ENCODE data around the gene SEMA4B. TPM values are rescaled to one million over a fixed set of nuclear protein-coding genes. Genes with fewer than 3 reads are reported as not detected.

Gene SEMA4B
- total RNA-seq, 2 donors from 2014 or later, result 8.9 to 19.1 TPM

GRCh38 chr15:90228960-90229359 is 27.8 kb downstream of the SEMA4B start:
- H3K9me3 Mint-ChIP-seq, result no peaks in the 10 kb centered on the region
- DNase-seq (ENCODE audit: low spot score in 2 of 2) (no peak), ATAC-seq (no peak)
- H3K36me3 Mint-ChIP-seq, result peaks cover 21 to 31% of the 10 kb centered on the region in 2 donors
- peak overlapping the region; percentile 36 to 85 for H3K27ac Mint-ChIP-seq

GRCh38 chr15:90230071-90230494 is 29.0 kb downstream of the SEMA4B start:
- no peaks in the 10 kb centered on the region for H3K9me3 Mint-ChIP-seq
- DNase-seq (ENCODE audit: low spot score in 2 of 2), result no peak
- peak overlapping the region; percentile 85 to 99 for H3K27ac Mint-ChIP-seq
- peaks cover 26 to 34% of the 10 kb centered on the region in 2 donors for H3K36me3 Mint-ChIP-seq
- no peak for ATAC-seq

DNA sequence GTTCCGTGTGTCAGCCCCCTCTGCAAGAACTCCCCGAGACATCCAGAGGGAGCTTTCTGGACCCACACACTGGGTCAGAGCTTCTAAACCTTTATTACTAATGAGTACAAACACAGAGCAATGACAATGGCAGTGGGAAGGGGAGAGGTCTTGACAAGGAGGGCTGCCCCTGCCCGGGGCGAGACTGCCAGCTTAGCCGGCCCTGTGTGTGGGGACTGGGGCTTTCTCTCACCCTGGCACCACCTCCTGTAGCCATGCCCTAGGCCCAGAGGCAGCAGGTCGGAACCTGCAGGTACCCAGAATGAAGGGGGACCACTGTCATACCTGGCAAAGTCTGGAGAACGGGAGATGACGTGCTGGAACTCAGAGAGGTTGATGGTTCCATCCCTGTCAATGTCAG is 29.5 kb downstream of the SEMA4B start:
- no peak for ATAC-seq
- no peaks in the 10 kb centered on the region for H3K9me3 Mint-ChIP-seq

DNA sequence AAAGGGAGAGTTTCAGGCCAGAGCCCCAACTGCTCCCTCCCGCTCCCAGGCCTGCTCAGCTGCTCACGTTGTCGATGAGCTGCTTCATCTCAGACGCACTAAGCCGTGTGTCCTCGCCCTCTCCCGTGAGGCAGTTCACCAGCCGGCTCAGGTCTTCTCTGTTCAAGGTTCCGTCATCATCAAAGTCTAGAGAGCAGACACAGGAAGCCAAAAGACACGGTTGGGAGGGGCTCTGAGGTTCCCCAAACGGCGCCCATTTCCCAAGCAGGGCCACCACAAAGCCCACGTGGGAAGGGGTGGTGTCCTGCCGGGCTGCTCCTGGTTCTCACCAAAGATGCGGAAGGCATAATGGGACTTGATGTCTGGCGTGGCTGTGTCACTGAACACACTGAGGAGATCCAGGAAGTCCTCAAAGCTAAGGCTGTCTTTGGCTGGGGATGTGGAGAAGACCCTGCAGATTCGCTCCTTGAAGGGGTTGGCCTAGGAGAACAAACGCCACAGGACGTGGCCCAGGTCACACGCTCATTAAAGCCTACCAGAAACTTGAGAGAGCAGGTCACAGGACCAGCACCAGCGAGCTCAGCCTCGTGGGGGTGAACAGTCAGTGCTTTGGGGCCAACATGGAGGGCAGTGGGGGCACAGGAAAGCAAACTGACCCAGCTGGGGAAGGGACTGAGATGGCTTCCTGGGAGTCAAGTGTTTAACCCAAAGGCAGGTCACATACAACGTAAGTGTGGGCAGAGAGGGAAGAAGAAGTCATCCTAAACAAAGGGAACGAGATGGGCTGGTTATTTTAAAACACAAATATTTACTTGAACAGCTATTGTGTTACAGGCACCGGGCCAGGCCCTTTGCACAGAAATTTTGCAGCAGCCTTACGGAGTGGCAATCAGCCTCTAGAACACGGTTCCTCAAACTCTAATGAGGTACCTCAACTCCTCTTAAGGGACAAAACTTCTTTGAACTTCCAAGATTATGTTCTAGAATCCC is 30.2 kb downstream of the SEMA4B start:
- Mint-ChIP-seq H3K36me3 (peaks cover 29 to 36% of the 10 kb centered on the region in 2 donors), H3K9me3 (no peaks in the 10 kb centered on the region), H3K27ac (peak overlapping the region; percentile 85 to 99)
- DNase-seq (ENCODE audit: low spot score in 2 of 2) (peak; percentile 57 to 84), ATAC-seq (peak; percentile 44 to 59)

More for the DNA sequence above, 29.5 kb downstream of the SEMA4B start:
- Mint-ChIP-seq H3K36me3 (peaks cover 29 to 36% of the 10 kb centered on the region in 2 donors), H3K27ac (peak overlapping the region; percentile 85 to 99)
- DNase-seq (ENCODE audit: low spot score in 2 of 2), result no peak

DNA sequence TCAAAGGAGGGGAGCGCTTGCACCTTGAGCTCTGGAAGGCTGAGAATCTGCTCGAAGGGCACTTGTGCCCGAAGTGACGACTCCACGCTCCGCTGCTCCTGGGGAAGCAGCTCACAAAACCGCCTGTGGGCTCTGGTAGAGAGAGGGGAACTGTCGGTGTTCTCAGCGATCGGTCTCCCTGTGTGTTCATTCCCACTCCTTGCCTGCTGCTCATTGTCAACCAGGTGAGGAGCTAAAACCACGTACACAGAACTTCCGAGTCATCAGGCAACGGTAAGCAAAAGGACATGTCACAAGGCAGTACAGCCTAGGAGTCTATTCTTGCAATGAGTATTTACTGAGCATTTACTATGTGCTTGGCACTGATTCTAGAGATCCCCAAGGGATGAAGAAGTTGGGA is 31.1 kb downstream of the SEMA4B start:
- ATAC-seq, result no peak
- H3K27ac Mint-ChIP-seq, result peak overlapping the region; percentile 76 to 85
- no peak for DNase-seq (ENCODE audit: low spot score in 2 of 2)
- H3K36me3 Mint-ChIP-seq, result peaks cover 29 to 36% of the 10 kb centered on the region in 2 donors
- no peaks in the 10 kb centered on the region for H3K9me3 Mint-ChIP-seq

DNA sequence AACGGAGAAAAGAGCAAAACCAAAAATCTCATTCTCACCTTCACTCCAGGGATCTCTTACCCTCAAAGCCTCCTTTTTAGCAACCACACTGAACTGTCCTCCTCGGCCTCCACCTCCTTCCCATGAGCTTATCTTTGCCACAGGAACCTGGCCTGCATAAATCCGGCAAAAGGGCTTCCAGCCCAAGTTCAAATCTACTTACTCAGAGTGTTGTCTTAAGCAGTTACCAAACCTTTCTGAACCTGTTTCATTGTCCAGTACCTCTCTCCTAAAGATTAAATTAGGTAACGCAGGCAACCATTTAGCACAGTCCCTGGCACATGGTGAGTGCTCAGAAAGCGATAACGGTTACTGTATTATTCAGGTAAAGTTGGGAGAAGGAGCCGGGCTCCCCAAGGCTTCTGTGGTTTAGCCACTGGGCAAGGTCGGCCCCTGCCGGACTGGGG is 31.8 kb downstream of the SEMA4B start:
- DNase-seq (ENCODE audit: low spot score in 2 of 2), result no peak
- H3K27ac Mint-ChIP-seq, result peak overlapping the region; percentile 76 to 85
- H3K36me3 Mint-ChIP-seq, result peaks cover 29 to 36% of the 10 kb centered on the region in 2 donors
- no peaks in the 10 kb centered on the region for H3K9me3 Mint-ChIP-seq
- no peak for ATAC-seq

GRCh38 chr15:90233387-90234095 is 32.4 kb downstream of the SEMA4B start, which contains the start of gene CIB1:
CIB1 (minus strand) TSS chr15:90233941; CDS start chr15:90233885, 56 bp downstream.
- DNase-seq (ENCODE audit: low spot score in 2 of 2), result peak; percentile 97 to 98
- peaks cover 29 to 36% of the 10 kb centered on the region in 2 donors for H3K36me3 Mint-ChIP-seq
- H3K9me3 Mint-ChIP-seq, result no peaks in the 10 kb centered on the region
- H3K27ac Mint-ChIP-seq, result peak within 1 kb of the TSS; percentile 85 to 95
- peak; percentile 87 to 91 for ATAC-seq

DNA sequence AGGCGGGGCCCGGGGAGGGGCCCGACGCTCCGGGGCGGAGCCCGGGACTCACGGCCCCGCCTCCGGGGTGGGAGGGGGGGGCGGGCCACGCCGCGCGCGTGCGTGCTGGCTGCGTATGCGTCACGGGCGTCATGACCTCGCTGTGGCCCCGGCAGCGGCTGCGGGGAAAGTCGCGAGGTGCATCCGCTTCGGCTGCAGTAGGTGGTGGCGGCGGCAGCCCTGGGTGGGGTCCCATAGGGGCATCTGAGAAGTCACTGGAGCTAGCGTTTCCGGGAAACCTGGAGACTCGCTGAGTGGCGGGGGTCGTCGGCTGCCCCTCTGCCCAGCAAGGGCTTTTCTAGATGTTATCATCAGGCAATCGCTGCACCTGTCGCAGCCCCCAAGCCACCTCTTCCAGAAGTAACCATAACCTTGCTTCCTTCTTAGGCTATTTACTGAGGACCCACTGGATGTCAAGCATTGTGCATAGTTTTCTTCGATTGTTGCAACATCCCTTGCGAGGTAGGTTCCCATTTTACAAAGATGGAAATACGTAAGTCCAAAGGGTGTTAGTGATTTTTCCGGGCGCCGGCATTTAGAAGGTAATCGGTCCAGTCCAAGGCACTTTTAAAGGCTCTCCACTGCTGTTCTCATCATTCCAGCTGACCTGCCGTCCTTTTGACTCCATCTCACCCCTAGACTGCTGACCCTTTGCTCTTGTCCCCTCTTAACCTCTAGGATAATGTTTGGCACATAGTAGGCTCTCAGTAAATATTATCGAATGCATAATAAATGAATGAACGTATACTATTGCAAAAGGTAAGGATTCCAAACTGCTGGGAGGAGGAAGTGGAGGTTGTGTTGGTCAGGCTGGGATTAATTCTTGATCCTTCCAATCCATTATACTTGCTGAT is 33.2 kb downstream of the SEMA4B start, which contains the start of gene GDPGP1:
GDPGP1 (plus strand) TSS at position 114 of the 893 bp plus-strand sequence. CDS start 6,700 bp downstream, outside the sequence.
- ATAC-seq (peak in 1 of 2 donors; percentile 68), DNase-seq (ENCODE audit: low spot score in 2 of 2) (no peak)
- Mint-ChIP-seq H3K36me3 (peaks cover 29 to 36% of the 10 kb centered on the region in 2 donors), H3K9me3 (no peaks in the 10 kb centered on the region), H3K27ac (peak within 1 kb of the TSS; percentile 85 to 95)

GRCh38 chr15:90239371-90239770 is 38.2 kb downstream of the SEMA4B start:
- Mint-ChIP-seq H3K27ac (peak overlapping the region in 1 of 2 donors; percentile 16), H3K9me3 (no peaks in the 10 kb centered on the region), H3K36me3 (peaks cover 5 to 8% of the 10 kb centered on the region in 2 donors)
- DNase-seq (ENCODE audit: low spot score in 2 of 2) (no peak), ATAC-seq (no peak)

DNA sequence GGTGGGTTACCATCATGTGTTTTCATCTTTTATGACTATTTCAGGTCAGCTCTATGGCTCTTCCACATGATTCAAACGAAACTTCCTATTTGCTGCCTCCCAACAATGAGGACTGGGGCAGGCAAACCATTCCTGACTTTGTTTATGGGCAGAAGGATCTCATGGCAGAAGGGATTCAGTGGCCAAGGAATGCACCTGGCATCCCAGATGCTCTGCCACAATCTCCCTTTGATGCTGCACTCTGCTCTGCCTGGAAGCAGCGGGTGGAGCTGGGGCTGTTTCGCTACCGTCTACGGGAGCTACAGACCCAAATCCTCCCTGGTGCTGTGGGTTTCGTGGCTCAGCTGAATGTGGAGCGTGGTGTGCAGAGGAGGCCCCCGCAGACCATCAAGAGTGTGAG is 39.7 kb downstream of the SEMA4B start:
- Mint-ChIP-seq H3K27ac (peak overlapping the region in 1 of 2 donors; percentile 9), H3K9me3 (no peaks in the 10 kb centered on the region), H3K36me3 (no peaks in the 10 kb centered on the region)
- DNase-seq (ENCODE audit: low spot score in 2 of 2) (no peak), ATAC-seq (no peak)

GRCh38 chr15:90241343-90242192 is 40.4 kb downstream of the SEMA4B start:
- peak overlapping the region in 1 of 2 donors; percentile 79 for H3K27ac Mint-ChIP-seq
- H3K9me3 Mint-ChIP-seq, result no peaks in the 10 kb centered on the region
- ATAC-seq (no peak), DNase-seq (ENCODE audit: low spot score in 2 of 2) (no peak)
- H3K36me3 Mint-ChIP-seq, result no peaks in the 10 kb centered on the region

- DNase-seq (ENCODE audit: low spot score in 2 of 2) (no peak), ATAC-seq (no peak)
- Mint-ChIP-seq H3K36me3 (no peaks in the 10 kb centered on the region), H3K27ac (peak overlapping the region in 1 of 2 donors; percentile 33), H3K9me3 (no peaks in the 10 kb centered on the region)
Measured at GRCh38 chr15:90243943-90244639, 43.0 kb downstream of the SEMA4B start.

- Mint-ChIP-seq H3K36me3 (no peaks in the 10 kb centered on the region), H3K9me3 (no peaks in the 10 kb centered on the region), H3K27ac (peak overlapping the region; percentile 67 to 70)
- DNase-seq (ENCODE audit: low spot score in 2 of 2) (no peak), ATAC-seq (no peak)
Measured at GRCh38 chr15:90248789-90249202, 47.7 kb downstream of the SEMA4B start.

- H3K36me3 Mint-ChIP-seq, result no peaks in the 10 kb centered on the region
- peak; percentile 86 to 94 for ATAC-seq
- no peaks in the 10 kb centered on the region for H3K9me3 Mint-ChIP-seq
- peak within 1 kb of the TSS; percentile 67 to 70 for H3K27ac Mint-ChIP-seq
- DNase-seq (ENCODE audit: low spot score in 2 of 2), result peak; percentile 68 to 79
Measured at GRCh38 chr15:90249203-90249863, 48.2 kb downstream of the SEMA4B start, which contains the start of gene TTLL13. TTLL13 (plus strand) TSS chr15:90249556; CDS start chr15:90250631, 1,075 bp downstream.

Data from activated naive CD4-positive, alpha-beta T cell treated with anti-CD3 and anti-CD28 coated beads, Interleukin-2, amount 50 U/mL, for 72 hours (primary cell).